HG03039 (cell line): ENCODE measurements around the gene EIF2S3B.

Experiments used
- ATAC-seq: cut with Tn5 transposase; IDR thresholded peaks from one replicate; pipeline ENCODE4 v1.9.1; 2021; ENCODE audit warnings: mild to moderate bottlenecking, moderate library complexity; ENCODE audit not compliant: unreplicated experiment

Gene EIF2S3B

GRCh38 chr12:10553148-10553547 is 47.5 kb downstream of the EIF2S3B start:
- no peak for ATAC-seq

GRCh38 chr12:10554228-10554755 is 48.6 kb downstream of the EIF2S3B start:
- ATAC-seq: no peak

- ATAC-seq: no peak
Observed at GRCh38 chr12:10554756-10555481, 49.2 kb downstream of the EIF2S3B start.

DNA sequence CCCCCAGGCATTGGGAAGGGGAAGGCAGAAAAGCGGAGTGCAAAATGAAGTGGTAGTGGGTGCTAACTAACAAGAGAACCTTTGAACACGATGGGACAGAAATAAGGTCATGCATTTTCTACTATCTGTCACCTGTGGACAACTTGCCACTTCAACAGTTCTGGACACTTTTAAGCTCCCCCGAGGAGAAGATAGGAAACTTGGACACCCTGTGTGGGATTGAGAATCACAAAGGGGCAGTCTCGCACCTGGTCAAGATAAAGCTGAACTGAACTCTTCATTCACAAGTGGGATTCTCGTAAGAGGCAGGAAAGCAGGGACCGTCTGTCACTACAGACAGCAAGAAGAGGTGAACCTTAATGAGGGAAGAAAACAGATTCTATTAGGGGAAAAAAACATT is 51.6 kb downstream of the EIF2S3B start:
- no peak for ATAC-seq

DNA sequence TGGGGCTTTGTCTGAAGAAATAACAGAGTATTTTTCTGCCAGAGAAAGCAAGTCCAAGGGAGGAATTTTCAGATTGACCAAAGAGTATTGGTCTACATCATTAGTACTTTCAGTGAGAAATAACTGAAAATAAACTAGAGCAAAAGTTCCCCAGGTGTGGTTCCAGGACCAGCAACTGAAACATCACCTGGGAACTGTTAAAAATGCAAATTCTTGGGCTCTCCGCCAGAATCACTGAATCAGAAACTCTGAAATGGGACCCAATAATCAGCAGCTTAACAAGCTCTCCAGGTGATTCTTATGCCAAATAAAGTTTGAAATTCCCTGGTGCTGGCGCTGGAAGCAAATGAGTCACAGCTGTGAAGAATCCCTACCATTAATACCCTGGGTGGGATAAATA is 52.1 kb downstream of the EIF2S3B start:
- ATAC-seq: no peak
